Spleen (tissue), 11 donors: ENCODE results near the gene TTC27. TPM values are rescaled to one million over a fixed set of nuclear protein-coding genes. Genes with fewer than 3 reads are reported as not detected.

Experiments
- DNase-seq: peaks from one replicate; pipeline ENCODE4 v3.0.0-alpha.2; 2020
- H3K27ac ChIP-seq, 8 donors: fragments of 200-600 bp; sonication (generic) in 7 of 8; 1 replicate in 4 of 8; 2 replicates in 4 of 8; pipeline versions ENCODE4 v1.5.0 to v1.8.0; 2016 to 2021; ENCODE audit warnings: inconsistent platforms in 4 of 8, mild to moderate bottlenecking in 4 of 8, moderate library complexity in 1 of 8
- H3K27me3 ChIP-seq, 7 donors: fragments of 200-600 bp; sonication (generic) in 6 of 7; replicated peaks in 1 of 7; 1 replicate in 4 of 7; 2 replicates in 3 of 7; pipeline versions ENCODE4 v1.5.0 to v1.8.0; 2016 to 2021; ENCODE audit warnings: inconsistent platforms in 3 of 7, mild to moderate bottlenecking in 1 of 7
- H3K36me3 ChIP-seq, 6 donors: fragments of 200-600 bp; sonication (generic) in 5 of 6; 1 replicate in 4 of 6; 2 replicates in 2 of 6; pipeline versions ENCODE4 v1.5.0 to v1.8.0; 2016 to 2021; ENCODE audit warnings: inconsistent platforms in 2 of 6
- H3K4me1 ChIP-seq, 6 donors: fragments of 200-600 bp; sonication (generic) in 5 of 6; 1 replicate in 3 of 6; 2 replicates in 3 of 6; pipeline versions ENCODE4 v1.5.0 to v1.8.0; 2016 to 2021; ENCODE audit warnings: inconsistent platforms in 3 of 6
- H3K4me3 ChIP-seq, 8 donors: fragments of 200-600 bp; sonication (generic) in 7 of 8; 1 replicate in 4 of 8; 2 replicates in 4 of 8; pipeline versions ENCODE4 v1.5.0 to v1.8.0; 2016 to 2021; ENCODE audit warnings: inconsistent platforms in 4 of 8, mild to moderate bottlenecking in 4 of 8, moderate library complexity in 2 of 8
- H3K9me3 ChIP-seq, 8 donors: fragments of 200-600 bp; sonication (generic) in 7 of 8; 1 replicate in 4 of 8; 2 replicates in 4 of 8; pipeline versions ENCODE4 v1.5.0 to v1.8.0; 2016 to 2021; ENCODE audit warnings: inconsistent platforms in 4 of 8
- POLR2A ChIP-seq, 3 donors: fragments of 450-650 bp; IDR thresholded peaks; one replicate each; pipeline ENCODE4 v1.5.1; 2017; ENCODE audit warnings: antibody characterized with exemption in 3 of 3, mild to moderate bottlenecking in 1 of 3
- POLR2AphosphoS5 ChIP-seq, 3 donors: sonication (generic); formaldehyde crosslinking; IDR thresholded peaks; one replicate each; pipeline ENCODE4 v1.5.1; 2017; ENCODE audit warnings: antibody characterized with exemption in 3 of 3
- WGBS, 5 donors: extraction: QIAGEN DNeasy Blood & Tissue Kit in 3 of 5; methylation state at CpG; one replicate each; pipeline versions ENCODE4 v1.1.5 to v1.1.7; 2013 to 2018; 5-methylcytosine and 5-hydroxymethylcytosine counted together
- intact Hi-C: fragments of 100-400 bp; cut with DNase I; formaldehyde crosslinking; loops from one replicate; pipeline ENCODE4 v1.15.0; 2023; ENCODE audit warnings: low total_unique reads
- polyA plus RNA-seq, 3 donors: library from polyadenylated mRNA; stranded (reverse); fragments of 200-250 nt; gene quantifications; one replicate each; pipeline ENCODE4 v1.2.1, GENCODE V29; 2013
- total RNA-seq, 7 donors: library from RNA; depleted of rRNA in 3 of 7; stranded (reverse); fragments of >200 nt in 3 of 7; fragmentation: NEBNext Ultra II Directional in 4 of 7; extraction: Animal tissue kit (Norgen Biotek cat#: 25700) in 4 of 7; gene quantifications; one replicate each; pipeline versions ENCODE4 v1.1.0 to v1.2.1, GENCODE V29; 2016 to 2021
- TF ChIP-seq, protein P1 (sequence below), 11 experiments: fragments of 200-600 bp in 7 of 11; fragments of 450-650 bp in 4 of 11; sonication (generic) in 4 of 11; IDR thresholded peaks in 8 of 11; conservative IDR thresholded peaks in 3 of 11; 1 replicate in 7 of 11; 2 replicates in 4 of 11; pipeline versions ENCODE4 v1.4.0 to v1.8.0; 2016 to 2021; ENCODE audit warnings: antibody characterized with exemption in 11 of 11, inconsistent platforms in 4 of 11, mild to moderate bottlenecking in 1 of 11
- donor health status: healthy with polysubstance abuse.
- donor health status: DM: no; HTN: no; CAD: no; lungs with moderate emphysema.
- donor health status: DM: no; HTN: no; CAD: no.
- donor health status: Bipolar disorder and iron deficiency.
- donor health status: healthy.
- donor health status: DM: no; HTN: no; CAD: no.
- donor health status: DM: yes; HTN: yes; CAD: no.

Gene TTC27
- total and polyA plus RNA-seq, 10 donors: 9.0 to 28.5 (median 20.6) TPM

DNA sequence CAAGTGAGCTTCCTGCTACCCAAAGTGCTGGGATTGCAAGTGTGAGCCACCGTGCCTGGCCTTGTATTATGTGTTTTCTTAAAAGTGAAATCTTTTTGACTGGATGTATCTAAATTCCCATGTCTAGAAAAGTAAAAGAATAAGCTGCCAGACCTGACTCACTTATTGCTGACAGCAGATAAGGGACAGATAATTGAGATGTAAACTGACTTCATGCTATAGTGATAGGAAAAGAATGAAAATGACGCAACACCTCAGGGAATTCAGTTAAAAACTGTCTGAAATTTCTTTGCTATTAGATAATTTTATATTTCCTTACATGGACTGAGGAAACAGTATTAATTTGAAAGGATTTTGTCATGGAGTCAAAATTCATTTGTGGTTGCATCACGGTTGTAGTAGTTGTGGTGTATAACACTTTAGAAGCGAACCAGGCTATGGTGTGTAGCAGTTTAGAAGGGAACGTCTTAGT, 19.4 kb downstream of the TTC27 start:
- no peak for DNase-seq
- no peaks in the 10 kb centered on the region for H3K9me3 ChIP-seq
- H3K27me3 ChIP-seq: no peaks in the 10 kb centered on the region
- H3K4me1 ChIP-seq: no peaks in the 10 kb centered on the region
- H3K27ac ChIP-seq: no peak overlapping the region
- 87 to 94% (median 89%) methylated on average over 5 of the region's 5 CpGs for WGBS, 5 donors
- intact Hi-C loops: no loop called here
- peaks cover 0 to 98% (median 62%) of the 10 kb centered on the region in 6 donors for H3K36me3 ChIP-seq
- no peak overlapping the region for H3K4me3 ChIP-seq
- TF ChIP-seq POLR2AphosphoS5 (IDR thresholded peaks at IDR 0.05) (no peak), POLR2A (IDR thresholded peaks at IDR 0.05) (no peak)
- TF ChIP-seq, protein P1, sequence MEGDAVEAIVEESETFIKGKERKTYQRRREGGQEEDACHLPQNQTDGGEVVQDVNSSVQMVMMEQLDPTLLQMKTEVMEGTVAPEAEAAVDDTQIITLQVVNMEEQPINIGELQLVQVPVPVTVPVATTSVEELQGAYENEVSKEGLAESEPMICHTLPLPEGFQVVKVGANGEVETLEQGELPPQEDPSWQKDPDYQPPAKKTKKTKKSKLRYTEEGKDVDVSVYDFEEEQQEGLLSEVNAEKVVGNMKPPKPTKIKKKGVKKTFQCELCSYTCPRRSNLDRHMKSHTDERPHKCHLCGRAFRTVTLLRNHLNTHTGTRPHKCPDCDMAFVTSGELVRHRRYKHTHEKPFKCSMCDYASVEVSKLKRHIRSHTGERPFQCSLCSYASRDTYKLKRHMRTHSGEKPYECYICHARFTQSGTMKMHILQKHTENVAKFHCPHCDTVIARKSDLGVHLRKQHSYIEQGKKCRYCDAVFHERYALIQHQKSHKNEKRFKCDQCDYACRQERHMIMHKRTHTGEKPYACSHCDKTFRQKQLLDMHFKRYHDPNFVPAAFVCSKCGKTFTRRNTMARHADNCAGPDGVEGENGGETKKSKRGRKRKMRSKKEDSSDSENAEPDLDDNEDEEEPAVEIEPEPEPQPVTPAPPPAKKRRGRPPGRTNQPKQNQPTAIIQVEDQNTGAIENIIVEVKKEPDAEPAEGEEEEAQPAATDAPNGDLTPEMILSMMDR (IDR thresholded peaks at IDR 0.05 in 8 of 11, conservative IDR thresholded peaks at IDR 0.05 in 3 of 11): no peak

DNA sequence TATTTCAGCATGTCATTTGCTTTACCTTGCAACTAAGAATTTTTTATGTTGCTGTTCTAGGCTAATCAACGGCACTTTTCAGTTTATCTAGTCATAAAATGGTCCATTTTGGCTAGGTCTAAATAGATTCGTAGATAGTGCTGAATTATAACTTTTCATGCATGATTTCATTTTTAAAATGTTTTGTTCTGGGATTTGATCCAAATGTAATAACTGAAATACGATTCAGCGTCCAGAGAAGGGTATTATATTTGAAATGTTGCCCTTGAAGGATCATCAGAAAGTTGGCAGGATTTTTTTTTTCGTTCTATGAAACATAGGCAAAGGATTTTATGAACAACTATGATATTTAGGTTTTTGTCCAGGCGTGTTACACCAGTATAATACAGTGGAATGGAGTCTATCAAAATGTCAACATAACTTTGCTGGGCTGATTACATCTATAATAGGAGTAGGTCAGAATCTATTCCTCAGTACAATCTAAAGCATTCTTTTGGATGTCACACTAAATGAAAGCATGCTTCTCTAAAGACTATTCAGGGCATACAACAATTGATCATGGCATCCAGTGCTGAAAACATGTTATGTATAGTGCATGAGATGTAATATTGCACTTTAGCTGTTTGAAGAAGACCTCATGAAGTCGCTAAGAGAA, 24.8 kb downstream of the TTC27 start:
- no peaks in the 10 kb centered on the region for H3K9me3 ChIP-seq
- intact Hi-C loops: no loop called here
- DNase-seq: no peak
- H3K27ac ChIP-seq: no peak overlapping the region
- peaks cover 0 to 100% (median 46%) of the 10 kb centered on the region in 6 donors for H3K36me3 ChIP-seq
- no peaks in the 10 kb centered on the region for H3K4me1 ChIP-seq
- H3K27me3 ChIP-seq: no peaks in the 10 kb centered on the region
- H3K4me3 ChIP-seq: no peak overlapping the region
- TF ChIP-seq POLR2AphosphoS5 (IDR thresholded peaks at IDR 0.05): no peak
- TF ChIP-seq, protein P1 (IDR thresholded peaks at IDR 0.05 in 8 of 11, conservative IDR thresholded peaks at IDR 0.05 in 3 of 11): no peak
- no peak for TF ChIP-seq POLR2A (IDR thresholded peaks at IDR 0.05)
- WGBS, 5 donors: 87 to 93% (median 89%) methylated on average over 7 of the region's 7 CpGs

DNA sequence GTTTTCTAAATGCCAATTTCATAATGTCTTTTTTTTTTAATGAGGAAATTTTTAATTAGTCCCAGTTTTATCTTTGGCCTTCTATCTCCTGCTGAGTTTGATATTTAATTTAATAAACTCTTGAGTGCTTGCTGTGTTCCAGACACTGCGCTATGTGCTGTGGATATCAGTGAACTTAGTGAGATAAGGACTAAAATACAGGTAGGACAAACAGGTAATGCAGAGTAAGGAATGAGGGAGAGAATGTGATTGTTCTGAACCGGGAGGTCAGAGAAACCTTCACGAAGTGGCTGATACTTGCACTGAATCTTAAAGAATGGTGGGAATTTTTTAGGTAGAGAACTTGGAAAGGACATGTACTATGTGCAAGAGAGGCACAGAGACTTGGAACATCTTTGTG, 28.2 kb downstream of the TTC27 start:
- Histone ChIP-seq H3K9me3 (peaks cover 0 to 6% (median 0%) of the 10 kb centered on the region in 8 donors), H3K27me3 (no peaks in the 10 kb centered on the region), H3K4me3 (no peak overlapping the region), H3K27ac (no peak overlapping the region), H3K4me1 (no peaks in the 10 kb centered on the region), H3K36me3 (peaks cover 0 to 92% (median 37%) of the 10 kb centered on the region in 6 donors)
- intact Hi-C loops: no loop called here
- TF ChIP-seq POLR2A (IDR thresholded peaks at IDR 0.05) (no peak), POLR2AphosphoS5 (IDR thresholded peaks at IDR 0.05) (no peak)
- TF ChIP-seq, protein P1 (IDR thresholded peaks at IDR 0.05 in 8 of 11, conservative IDR thresholded peaks at IDR 0.05 in 3 of 11): no peak
- WGBS, 5 donors: 91 to 98% (median 98%) methylated on average over 3 of the region's 3 CpGs
- DNase-seq: no peak

DNA sequence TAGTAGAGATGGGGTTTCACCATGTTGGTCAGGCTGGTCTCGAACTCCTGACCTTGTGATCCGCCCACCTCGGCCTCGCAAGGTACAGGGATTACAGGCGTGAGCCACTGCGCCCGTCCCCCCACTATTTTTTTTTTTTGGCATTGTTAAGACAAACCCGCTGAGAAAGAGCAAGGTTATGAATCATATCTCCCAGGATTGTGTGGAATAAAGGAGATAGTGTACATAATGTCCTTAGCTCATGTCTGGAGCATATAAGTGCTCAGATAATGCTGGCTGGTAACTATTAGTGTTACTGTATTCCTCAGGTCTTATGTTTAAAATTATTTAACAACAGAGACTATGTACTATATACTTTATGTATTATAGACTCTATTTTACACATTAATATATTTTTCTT, 36.0 kb downstream of the TTC27 start:
- DNase-seq: no peak
- TF ChIP-seq POLR2AphosphoS5 (IDR thresholded peaks at IDR 0.05) (no peak), POLR2A (IDR thresholded peaks at IDR 0.05) (no peak)
- TF ChIP-seq, protein P1 (IDR thresholded peaks at IDR 0.05 in 8 of 11, conservative IDR thresholded peaks at IDR 0.05 in 3 of 11): no peak
- H3K9me3 ChIP-seq: peaks cover 0 to 6% (median 0%) of the 10 kb centered on the region in 8 donors
- H3K4me3 ChIP-seq: no peak overlapping the region
- intact Hi-C loops: no loop called here
- peaks cover 0 to 63% (median 11%) of the 10 kb centered on the region in 6 donors for H3K36me3 ChIP-seq
- no peak overlapping the region for H3K27ac ChIP-seq
- H3K4me1 ChIP-seq: no peaks in the 10 kb centered on the region
- WGBS, 5 donors: 92 to 99% (median 97%) methylated on average over 8 of the region's 8 CpGs
- no peaks in the 10 kb centered on the region for H3K27me3 ChIP-seq
